ENCODE data around the gene NUP107. TPM values are rescaled to one million over a fixed set of nuclear protein-coding genes. Genes with fewer than 3 reads are reported as not detected.

The NUP107 gene
- total and polyA plus RNA-seq, 2 donors, result 33.8 to 83.3 TPM

DNA sequence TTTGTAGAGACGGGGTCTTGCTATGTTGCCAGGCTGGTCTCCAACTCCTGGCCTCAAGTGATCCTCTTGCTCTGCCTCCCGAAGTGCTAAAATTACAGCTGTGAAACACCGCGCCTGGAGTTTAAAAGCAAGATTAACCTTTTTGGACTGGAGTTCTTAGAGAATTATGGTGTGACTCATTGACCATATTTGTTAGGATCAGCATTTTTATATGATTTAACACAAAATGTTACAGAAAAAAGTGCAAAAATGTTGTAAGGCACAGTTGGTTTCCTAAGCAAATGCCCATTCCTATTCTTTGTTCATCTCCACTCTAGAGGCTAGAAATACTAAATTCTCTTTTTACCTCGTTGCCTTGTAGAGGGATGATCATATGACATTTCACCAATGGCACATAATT, 86.8 kb downstream of the NUP107 start:
- Histone ChIP-seq H3K4me1 (ENCODE audit: control insufficient read depth in 2 of 2, insufficient read depth in 2 of 2, low read length in 2 of 2) (peaks cover 38 to 69% of the 10 kb centered on the region in 2 donors), H3K4me3 (ENCODE audit: low read length in 2 of 2) (no peak overlapping the region), H3K27ac (ENCODE audit: low read depth in 1 of 2, low read length in 1 of 2) (peak overlapping the region; percentile 87 to 94), H3K36me3 (ENCODE audit: control insufficient read depth in 2 of 2, insufficient read depth in 2 of 2, low read length in 1 of 2) (no peaks in the 10 kb centered on the region), H3K27me3 (ENCODE audit: control insufficient read depth in 2 of 2, insufficient read depth in 1 of 2, low read length in 1 of 2) (no peaks in the 10 kb centered on the region), H3K9me3 (ENCODE audit: control insufficient read depth in 2 of 2, insufficient read depth in 1 of 2, low read length in 1 of 2) (peaks cover 0 to 2% of the 10 kb centered on the region in 2 donors)
- WGBS, result 92% methylated on average over 5 of the region's 5 CpGs
- no peak for DNase-seq (ENCODE audit: low read depth in 6 of 9, low spot score in 9 of 9)

DNA sequence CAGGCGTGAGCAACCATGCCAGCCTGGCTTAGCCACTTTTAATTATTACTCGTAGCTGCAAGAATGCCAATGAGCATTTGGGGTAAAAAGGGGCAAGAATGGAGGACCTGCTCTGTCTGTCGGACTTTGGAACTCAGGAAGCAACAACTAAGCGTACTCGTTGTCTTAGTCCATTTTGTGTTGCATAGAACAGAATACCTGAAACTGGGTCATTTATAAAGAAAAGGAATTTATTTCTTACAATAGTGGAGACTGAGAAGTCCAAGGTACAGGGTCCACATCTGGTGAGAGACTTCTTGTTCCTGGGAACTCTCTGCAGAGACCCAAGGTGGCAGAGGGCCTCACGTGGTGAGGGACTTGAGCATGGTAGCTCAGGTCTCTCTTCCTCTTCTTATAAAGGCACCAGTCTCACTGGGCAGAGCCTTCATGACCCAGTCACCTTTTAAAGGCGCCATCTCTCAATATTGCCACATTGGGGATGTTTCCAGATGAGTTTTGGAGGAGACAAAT, 88.4 kb downstream of the NUP107 start:
- Histone ChIP-seq H3K36me3 (ENCODE audit: control insufficient read depth in 2 of 2, insufficient read depth in 2 of 2, low read length in 1 of 2) (no peaks in the 10 kb centered on the region), H3K4me1 (ENCODE audit: control insufficient read depth in 2 of 2, insufficient read depth in 2 of 2, low read length in 2 of 2) (peaks cover 38 to 69% of the 10 kb centered on the region in 2 donors), H3K27me3 (ENCODE audit: control insufficient read depth in 2 of 2, insufficient read depth in 1 of 2, low read length in 1 of 2) (no peaks in the 10 kb centered on the region), H3K27ac (ENCODE audit: low read depth in 1 of 2, low read length in 1 of 2) (peak overlapping the region in 1 of 2 donors; percentile 94), H3K4me3 (ENCODE audit: low read length in 2 of 2) (no peak overlapping the region), H3K9me3 (ENCODE audit: control insufficient read depth in 2 of 2, insufficient read depth in 1 of 2, low read length in 1 of 2) (peaks cover 0 to 2% of the 10 kb centered on the region in 2 donors)
- DNase-seq (ENCODE audit: low read depth in 6 of 9, low spot score in 9 of 9), result no peak
- WGBS, result 96% methylated on average over 7 of the region's 7 CpGs

DNA sequence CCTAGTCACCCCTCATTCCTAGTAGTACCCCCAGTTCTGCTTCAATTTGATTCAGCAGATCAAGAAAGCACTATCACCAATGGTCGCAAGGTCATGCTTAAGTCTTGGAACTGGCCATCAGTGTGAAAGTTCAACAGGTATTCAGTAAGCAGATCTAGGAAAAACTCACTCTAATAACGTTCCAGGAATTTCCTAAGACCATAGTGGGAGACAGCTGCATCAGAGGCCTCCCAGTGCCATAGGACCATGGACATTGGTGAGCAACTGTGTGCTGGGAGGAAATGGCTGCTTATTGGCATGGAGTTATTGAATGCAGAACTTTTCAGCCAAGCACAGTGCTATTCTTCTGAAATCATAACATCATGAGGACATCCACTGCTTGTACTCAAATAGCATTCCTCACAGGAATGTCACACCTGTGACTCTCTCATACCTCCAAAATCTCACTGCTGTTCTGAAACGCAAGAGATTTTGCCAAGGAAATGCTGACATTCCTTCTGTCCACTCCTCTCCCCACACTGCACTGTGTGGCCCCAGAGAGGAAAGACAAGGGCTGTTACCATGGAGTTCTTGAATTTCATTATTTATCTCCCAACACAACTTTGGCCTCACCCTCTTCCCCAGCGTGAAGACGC, 90.3 kb downstream of the NUP107 start:
- Histone ChIP-seq H3K27ac (ENCODE audit: low read depth in 1 of 2, low read length in 1 of 2) (peak overlapping the region in 1 of 2 donors; percentile 91), H3K9me3 (ENCODE audit: control insufficient read depth in 2 of 2, insufficient read depth in 1 of 2, low read length in 1 of 2) (peaks cover 0 to 2% of the 10 kb centered on the region in 2 donors), H3K4me1 (ENCODE audit: control insufficient read depth in 2 of 2, insufficient read depth in 2 of 2, low read length in 2 of 2) (peaks cover 34 to 52% of the 10 kb centered on the region in 2 donors), H3K27me3 (ENCODE audit: control insufficient read depth in 2 of 2, insufficient read depth in 1 of 2, low read length in 1 of 2) (no peaks in the 10 kb centered on the region), H3K4me3 (ENCODE audit: low read length in 2 of 2) (no peak overlapping the region), H3K36me3 (ENCODE audit: control insufficient read depth in 2 of 2, insufficient read depth in 2 of 2, low read length in 1 of 2) (no peaks in the 10 kb centered on the region)
- peak in 1 of 9 donors; percentile 7 for DNase-seq (ENCODE audit: low read depth in 6 of 9, low spot score in 9 of 9)
- WGBS, result 87% methylated on average over 5 of the region's 5 CpGs

DNA sequence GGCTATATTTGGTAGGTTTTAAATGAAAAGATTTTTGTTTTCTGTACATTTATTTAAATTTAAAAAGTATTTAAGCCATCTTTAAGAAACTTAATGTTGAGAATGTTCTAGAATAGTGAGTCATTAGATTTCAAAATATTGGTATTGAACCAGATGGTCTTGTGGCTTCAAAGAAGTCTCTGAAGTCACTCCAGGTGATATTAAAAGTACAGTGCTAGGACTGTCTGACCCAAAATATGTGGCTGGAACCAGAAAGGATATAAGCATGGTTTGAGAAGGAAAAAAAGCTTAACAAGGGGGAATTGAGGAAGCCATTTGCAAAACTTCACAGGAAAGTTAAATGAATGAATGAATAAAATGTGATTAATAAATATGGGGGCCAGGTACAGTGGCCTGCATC, 92.5 kb downstream of the NUP107 start:
- Histone ChIP-seq H3K9me3 (ENCODE audit: control insufficient read depth in 2 of 2, insufficient read depth in 1 of 2, low read length in 1 of 2) (peaks cover 0 to 2% of the 10 kb centered on the region in 2 donors), H3K27me3 (ENCODE audit: control insufficient read depth in 2 of 2, insufficient read depth in 1 of 2, low read length in 1 of 2) (no peaks in the 10 kb centered on the region), H3K36me3 (ENCODE audit: control insufficient read depth in 2 of 2, insufficient read depth in 2 of 2, low read length in 1 of 2) (peaks cover 0 to under 1% of the 10 kb centered on the region in 2 donors), H3K4me3 (ENCODE audit: low read length in 2 of 2) (no peak overlapping the region), H3K4me1 (ENCODE audit: control insufficient read depth in 2 of 2, insufficient read depth in 2 of 2, low read length in 2 of 2) (peaks cover 17 to 36% of the 10 kb centered on the region in 2 donors), H3K27ac (ENCODE audit: low read depth in 1 of 2, low read length in 1 of 2) (no peak overlapping the region)
- DNase-seq (ENCODE audit: low read depth in 6 of 9, low spot score in 9 of 9), result no peak

DNA sequence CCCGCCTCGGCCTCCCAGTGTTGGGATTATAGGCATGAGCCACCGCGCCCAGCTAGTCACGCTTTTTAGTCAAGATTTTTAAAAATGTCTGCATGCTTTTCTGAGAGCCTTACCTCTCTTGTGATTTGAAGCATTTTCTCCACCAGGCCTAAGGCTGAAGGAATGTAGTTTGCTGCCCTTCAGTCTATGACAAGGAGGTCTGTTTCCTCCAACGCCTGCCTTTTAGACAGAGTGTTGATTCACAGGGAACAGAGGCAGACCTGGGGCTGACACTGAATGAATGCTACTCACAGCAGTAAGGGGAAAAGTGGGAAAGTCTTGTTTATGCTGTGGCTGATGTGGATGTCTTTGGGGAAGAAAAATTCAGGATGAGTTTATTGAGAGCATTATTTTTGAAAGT, 94.0 kb downstream of the NUP107 start:
- H3K27me3 ChIP-seq (ENCODE audit: control insufficient read depth in 2 of 2, insufficient read depth in 1 of 2, low read length in 1 of 2), result no peaks in the 10 kb centered on the region
- no peak overlapping the region for H3K27ac ChIP-seq (ENCODE audit: low read depth in 1 of 2, low read length in 1 of 2)
- peaks cover 0 to 2% of the 10 kb centered on the region in 2 donors for H3K9me3 ChIP-seq (ENCODE audit: control insufficient read depth in 2 of 2, insufficient read depth in 1 of 2, low read length in 1 of 2)
- no peak overlapping the region for H3K4me3 ChIP-seq (ENCODE audit: low read length in 2 of 2)
- peaks cover 7 to 22% of the 10 kb centered on the region in 2 donors for H3K4me1 ChIP-seq (ENCODE audit: control insufficient read depth in 2 of 2, insufficient read depth in 2 of 2, low read length in 2 of 2)
- 98% methylated on average over 6 of the region's 6 CpGs for WGBS
- no peak for DNase-seq (ENCODE audit: low read depth in 6 of 9, low spot score in 9 of 9)
- H3K36me3 ChIP-seq (ENCODE audit: control insufficient read depth in 2 of 2, insufficient read depth in 2 of 2, low read length in 1 of 2), result peaks cover 0 to 4% of the 10 kb centered on the region in 2 donors

DNA sequence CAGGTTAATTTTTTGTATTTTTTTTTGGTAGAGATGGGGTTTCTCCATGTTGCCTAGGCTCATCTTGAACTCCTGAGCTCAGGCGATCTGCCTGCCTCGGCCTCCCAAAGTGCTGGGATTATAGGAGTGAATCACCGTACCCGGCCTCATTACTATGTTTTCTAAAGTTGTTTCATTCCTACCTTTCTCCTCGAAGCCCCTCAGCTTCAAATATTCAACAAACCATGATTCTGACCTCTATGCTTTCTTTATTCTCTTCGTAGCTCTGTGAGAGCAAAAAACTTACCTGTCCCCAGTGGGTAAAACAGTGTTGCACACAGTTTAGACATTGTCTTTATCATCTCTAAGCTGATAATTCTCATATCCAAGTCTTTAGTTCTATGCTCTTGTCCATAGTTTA, 95.0 kb downstream of the NUP107 start:
- WGBS, result 96% methylated on average over 6 of the region's 6 CpGs
- Histone ChIP-seq H3K4me3 (ENCODE audit: low read length in 2 of 2) (no peak overlapping the region), H3K27ac (ENCODE audit: low read depth in 1 of 2, low read length in 1 of 2) (no peak overlapping the region), H3K4me1 (ENCODE audit: control insufficient read depth in 2 of 2, insufficient read depth in 2 of 2, low read length in 2 of 2) (peaks cover 4 to 13% of the 10 kb centered on the region in 2 donors), H3K36me3 (ENCODE audit: control insufficient read depth in 2 of 2, insufficient read depth in 2 of 2, low read length in 1 of 2) (peaks cover 0 to 4% of the 10 kb centered on the region in 2 donors), H3K27me3 (ENCODE audit: control insufficient read depth in 2 of 2, insufficient read depth in 1 of 2, low read length in 1 of 2) (no peaks in the 10 kb centered on the region), H3K9me3 (ENCODE audit: control insufficient read depth in 2 of 2, insufficient read depth in 1 of 2, low read length in 1 of 2) (peaks cover 0 to 2% of the 10 kb centered on the region in 2 donors)
- no peak for DNase-seq (ENCODE audit: low read depth in 6 of 9, low spot score in 9 of 9)

DNA sequence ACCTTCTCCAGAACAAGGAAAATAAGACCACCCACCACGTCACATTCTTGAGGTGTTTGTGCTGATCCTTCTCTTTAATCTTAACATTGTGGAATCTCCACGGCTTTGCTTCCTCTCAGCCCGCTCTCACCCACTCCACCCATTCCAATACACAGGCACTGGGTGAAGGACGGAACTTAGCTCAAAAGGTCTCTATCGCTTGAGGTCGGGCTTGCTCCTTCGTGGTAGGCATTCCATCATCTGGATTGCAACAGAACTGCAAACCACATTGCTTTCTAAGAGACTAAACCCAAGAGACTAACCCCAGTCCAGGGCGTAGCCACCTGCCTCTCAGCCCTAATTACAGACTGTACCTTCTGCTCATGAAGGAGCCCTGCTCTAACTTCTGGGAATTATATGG, 97.2 kb downstream of the NUP107 start:
- H3K4me1 ChIP-seq (ENCODE audit: control insufficient read depth in 2 of 2, insufficient read depth in 2 of 2, low read length in 2 of 2), result peaks cover 0 to 2% of the 10 kb centered on the region in 2 donors
- H3K9me3 ChIP-seq (ENCODE audit: control insufficient read depth in 2 of 2, insufficient read depth in 1 of 2, low read length in 1 of 2), result no peaks in the 10 kb centered on the region
- no peak for DNase-seq (ENCODE audit: low read depth in 6 of 9, low spot score in 9 of 9)
- H3K36me3 ChIP-seq (ENCODE audit: control insufficient read depth in 2 of 2, insufficient read depth in 2 of 2, low read length in 1 of 2), result peaks cover 0 to 4% of the 10 kb centered on the region in 2 donors
- WGBS, result 95% methylated on average over 8 of the region's 8 CpGs
- no peak overlapping the region for H3K27ac ChIP-seq (ENCODE audit: low read depth in 1 of 2, low read length in 1 of 2)
- no peaks in the 10 kb centered on the region for H3K27me3 ChIP-seq (ENCODE audit: control insufficient read depth in 2 of 2, insufficient read depth in 1 of 2, low read length in 1 of 2)
- no peak overlapping the region for H3K4me3 ChIP-seq (ENCODE audit: low read length in 2 of 2)

DNA sequence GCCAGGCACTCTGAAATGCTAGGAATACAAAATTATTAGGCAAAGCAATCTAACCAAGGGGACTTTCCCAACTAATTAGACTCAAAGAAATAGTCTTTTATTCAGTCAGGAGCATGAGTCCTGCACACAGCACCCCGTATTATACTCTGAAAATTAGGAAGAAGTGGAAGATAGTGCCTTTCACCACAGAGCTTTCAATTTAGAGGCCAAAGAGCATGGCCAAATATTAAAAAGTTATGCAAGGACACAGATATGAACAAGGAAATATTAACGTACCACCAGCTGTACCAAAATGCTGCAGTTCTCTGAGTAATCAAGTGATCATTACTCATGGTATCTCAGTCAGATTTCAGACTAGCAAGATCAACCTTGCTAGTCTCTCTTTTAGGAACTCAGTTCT, 98.6 kb downstream of the NUP107 start:
- WGBS, result 97% methylated on average over 2 of the region's 2 CpGs
- DNase-seq (ENCODE audit: low read depth in 6 of 9, low spot score in 9 of 9), result no peak
- Histone ChIP-seq H3K27me3 (ENCODE audit: control insufficient read depth in 2 of 2, insufficient read depth in 1 of 2, low read length in 1 of 2) (no peaks in the 10 kb centered on the region), H3K27ac (ENCODE audit: low read depth in 1 of 2, low read length in 1 of 2) (no peak overlapping the region), H3K36me3 (ENCODE audit: control insufficient read depth in 2 of 2, insufficient read depth in 2 of 2, low read length in 1 of 2) (peaks cover 0 to 4% of the 10 kb centered on the region in 2 donors), H3K4me3 (ENCODE audit: low read length in 2 of 2) (no peak overlapping the region), H3K4me1 (ENCODE audit: control insufficient read depth in 2 of 2, insufficient read depth in 2 of 2, low read length in 2 of 2) (peaks cover 0 to 2% of the 10 kb centered on the region in 2 donors), H3K9me3 (ENCODE audit: control insufficient read depth in 2 of 2, insufficient read depth in 1 of 2, low read length in 1 of 2) (no peaks in the 10 kb centered on the region)

DNA sequence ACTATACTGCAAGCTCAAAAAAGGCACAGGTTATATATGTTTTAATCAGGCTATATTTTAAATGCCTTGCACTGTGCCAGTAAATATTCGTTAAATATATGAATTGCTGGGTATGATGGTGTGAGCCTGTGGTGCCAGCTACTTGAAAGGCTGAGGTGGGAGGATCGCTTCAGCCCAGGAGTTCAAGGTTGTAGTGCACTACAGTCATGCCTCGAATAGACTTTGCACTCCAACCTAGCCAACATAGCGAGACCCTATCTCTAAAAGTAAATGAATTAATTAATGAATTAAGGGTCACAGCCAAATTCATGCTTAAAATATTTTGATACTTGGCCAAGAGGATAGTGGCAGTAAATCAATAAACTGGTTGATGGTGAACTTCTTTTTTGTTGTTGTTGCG, 99.0 kb downstream of the NUP107 start:
- Histone ChIP-seq H3K4me1 (ENCODE audit: control insufficient read depth in 2 of 2, insufficient read depth in 2 of 2, low read length in 2 of 2) (peaks cover 0 to 2% of the 10 kb centered on the region in 2 donors), H3K4me3 (ENCODE audit: low read length in 2 of 2) (no peak overlapping the region), H3K36me3 (ENCODE audit: control insufficient read depth in 2 of 2, insufficient read depth in 2 of 2, low read length in 1 of 2) (peaks cover 0 to 4% of the 10 kb centered on the region in 2 donors), H3K9me3 (ENCODE audit: control insufficient read depth in 2 of 2, insufficient read depth in 1 of 2, low read length in 1 of 2) (no peaks in the 10 kb centered on the region), H3K27ac (ENCODE audit: low read depth in 1 of 2, low read length in 1 of 2) (no peak overlapping the region), H3K27me3 (ENCODE audit: control insufficient read depth in 2 of 2, insufficient read depth in 1 of 2, low read length in 1 of 2) (no peaks in the 10 kb centered on the region)
- 98% methylated on average over 5 of the region's 5 CpGs for WGBS
- DNase-seq (ENCODE audit: low read depth in 6 of 9, low spot score in 9 of 9), result no peak

All from thymus (tissue), 11 donors.